GM19099 (cell line): ENCODE data around the gene VEGFA.

Experiments
- POLR2A ChIP-seq: IDR thresholded peaks from 3 replicates; pipeline ENCODE4 v1.6.1; 2011; ENCODE audit warnings: low read depth; ENCODE audit not compliant: insufficient read length; ENCODE audit errors: extremely low read depth

Gene VEGFA

DNA sequence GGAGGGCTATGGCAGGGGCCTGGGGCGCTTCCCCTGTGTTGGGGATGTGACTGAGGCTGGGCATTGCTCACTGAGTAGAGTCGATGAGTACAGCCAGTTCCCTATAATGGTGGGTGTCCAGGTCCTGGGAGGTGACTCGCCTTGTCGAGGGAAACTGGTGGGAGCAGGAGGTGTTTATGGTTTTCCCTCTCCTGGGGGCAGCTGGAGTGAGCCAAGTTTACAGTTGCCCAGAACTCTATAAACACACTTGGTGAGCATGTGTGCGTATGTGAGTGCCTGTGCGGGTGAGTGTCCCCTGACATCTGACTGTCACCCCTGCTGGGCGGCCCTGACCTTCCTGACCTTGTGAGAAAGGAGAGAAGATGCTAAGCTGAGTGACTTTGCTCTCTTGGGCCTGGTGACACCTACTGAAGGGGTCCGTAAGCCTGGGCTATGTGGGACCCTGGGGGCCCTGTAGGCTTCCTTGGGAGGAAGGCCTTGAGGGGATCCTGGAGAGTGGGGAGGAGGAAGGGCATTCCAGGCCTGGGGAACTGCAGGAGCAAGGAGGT lies 65.9 kb downstream of the VEGFA start:
- TF ChIP-seq POLR2A = no peak
